22Rv1 (cell line): ENCODE results near the gene CDH2.

Experiments used
- CTCF ChIP-seq: fragments of 450-650 bp; IDR thresholded peaks from 2 replicates; pipeline ENCODE4 v1.5.1; 2017; ENCODE audit warnings: mild to moderate bottlenecking
- ZFX ChIP-seq: fragments of 450-650 bp; IDR thresholded peaks from 2 replicates; pipeline ENCODE4 v1.6.1; 2017; ENCODE audit warnings: antibody characterized with exemption, borderline replicate concordance

DNA sequence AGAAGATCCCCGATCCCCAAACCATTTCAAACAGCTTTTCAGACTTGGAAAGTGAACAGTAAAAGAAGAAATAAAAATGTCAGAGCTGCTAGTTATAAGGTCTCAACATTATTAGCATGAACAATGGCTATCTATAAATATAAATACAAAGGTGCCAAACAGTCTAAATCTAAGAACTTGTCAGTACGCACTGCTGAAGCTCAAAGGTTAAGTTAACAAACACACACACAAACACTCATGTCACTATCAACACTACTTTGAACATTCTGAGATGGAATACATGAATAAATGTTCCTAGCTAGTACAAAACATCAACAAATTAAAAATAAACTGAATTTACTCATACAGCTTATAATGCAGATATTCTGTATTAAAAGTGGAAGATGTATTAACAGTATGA, 108.7 kb downstream of the CDH2 start:
- TF ChIP-seq CTCF (no peak), ZFX (no peak)
